CD14-positive monocyte (primary cell): ENCODE data around the gene NPRL2. TPM values are rescaled to one million over a fixed set of nuclear protein-coding genes. Genes with fewer than 3 reads are reported as not detected.

Source experiments
- DNase-seq, 3 donors: peaks; one replicate each; pipeline ENCODE4 v3.0.0-alpha.2; 2011 to 2022
- H2AFZ ChIP-seq: 2 replicates; pipeline ENCODE4 v1.6.0; 2012; ENCODE audit warnings: mild to moderate bottlenecking, low read depth, low read length, inconsistent platforms; ENCODE audit not compliant: insufficient read depth, poor library complexity, severe bottlenecking
- H3K27ac ChIP-seq, 2 donors: 1 replicate in 1 of 2; 2 replicates in 1 of 2; pipeline ENCODE4 v1.5.1; 2012 to 2013; ENCODE audit warnings: low read length in 2 of 2, control low read depth in 1 of 2, inconsistent platforms in 1 of 2, low read depth in 1 of 2, mild to moderate bottlenecking in 1 of 2
- H3K27me3 ChIP-seq, 2 donors: one replicate each; pipeline versions ENCODE4 v1.6.0 to v1.6.1; 2011 to 2013; ENCODE audit warnings: low read length in 2 of 2; ENCODE audit not compliant: control insufficient read depth in 2 of 2, insufficient read depth in 2 of 2
- H3K36me3 ChIP-seq, 2 donors: replicated peaks in 1 of 2; 1 replicate in 1 of 2; 2 replicates in 1 of 2; pipeline versions ENCODE4 v1.5.1 to v1.6.1; 2012 to 2013; ENCODE audit warnings: low read length in 2 of 2, control low read depth in 1 of 2, inconsistent platforms in 1 of 2, mild to moderate bottlenecking in 1 of 2; ENCODE audit not compliant: insufficient read depth in 2 of 2, control insufficient read depth in 1 of 2
- H3K4me1 ChIP-seq, 2 donors: 1 replicate in 1 of 2; 2 replicates in 1 of 2; pipeline versions ENCODE4 v1.5.1 to v1.6.1; 2012 to 2013; ENCODE audit warnings: low read length in 2 of 2, control low read depth in 1 of 2, inconsistent platforms in 1 of 2, mild to moderate bottlenecking in 1 of 2, moderate library complexity in 1 of 2; ENCODE audit not compliant: insufficient read depth in 2 of 2, control insufficient read depth in 1 of 2
- H3K4me2 ChIP-seq: replicated peaks from 2 replicates; pipeline ENCODE3; 2012; ENCODE audit warnings: low read length, moderate library complexity, mild to moderate bottlenecking; ENCODE audit not compliant: poor library complexity, severe bottlenecking; ENCODE audit errors: extremely low read depth
- H3K4me3 ChIP-seq, 3 experiments: fragments of 200-600 bp in 1 of 3; sonication (generic) in 1 of 3; replicated peaks in 1 of 3; 1 replicate in 2 of 3; 2 replicates in 1 of 3; pipeline ENCODE4 v1.5.1; 2011 to 2013; ENCODE audit warnings: low read length in 3 of 3, mild to moderate bottlenecking in 3 of 3, control low read depth in 2 of 3, low read depth in 2 of 3, inconsistent platforms in 1 of 3, moderate library complexity in 1 of 3
- H3K79me2 ChIP-seq: 2 replicates; pipeline ENCODE4 v1.6.0; 2012; ENCODE audit warnings: mild to moderate bottlenecking, control low read depth, inconsistent platforms, low read length, moderate library complexity; ENCODE audit not compliant: insufficient read depth
- H3K9ac ChIP-seq: 2 replicates; pipeline ENCODE4 v1.6.0; 2017; ENCODE audit warnings: low read length, mild to moderate bottlenecking; ENCODE audit not compliant: insufficient read depth, poor library complexity, severe bottlenecking
- H3K9me3 ChIP-seq, 2 donors: replicated peaks in 1 of 2; 1 replicate in 1 of 2; 2 replicates in 1 of 2; pipeline versions ENCODE4 v1.5.1 to v1.6.1; 2012 to 2013; ENCODE audit warnings: low read length in 2 of 2, control low read depth in 1 of 2; ENCODE audit not compliant: control insufficient read depth in 1 of 2, insufficient read depth in 1 of 2
- H4K20me1 ChIP-seq: 2 replicates; pipeline ENCODE4 v1.6.0; 2012; ENCODE audit warnings: mild to moderate bottlenecking, low read length, control low read depth, moderate library complexity; ENCODE audit not compliant: insufficient read depth
- H3K27ac Mint-ChIP-seq, 7 donors: one replicate each; pipeline ENCODE4 v1.8.0; 2020; ENCODE audit warnings: mild to moderate bottlenecking in 7 of 7, mixed read lengths in 7 of 7, moderate library complexity in 6 of 7, inconsistent platforms in 2 of 7
- H3K27me3 Mint-ChIP-seq, 3 donors: one replicate each; pipeline ENCODE4 v1.8.0; 2021 to 2022; ENCODE audit warnings: low read depth in 3 of 3, mild to moderate bottlenecking in 3 of 3, mixed read lengths in 3 of 3, moderate library complexity in 3 of 3, inconsistent platforms in 1 of 3
- H3K36me3 Mint-ChIP-seq, 2 donors: one replicate each; pipeline ENCODE4 v1.8.0; 2020; ENCODE audit warnings: mixed read lengths in 2 of 2, inconsistent platforms in 1 of 2, mild to moderate bottlenecking in 1 of 2
- H3K4me1 Mint-ChIP-seq: one replicate; pipeline ENCODE4 v1.8.0; 2020; ENCODE audit warnings: mild to moderate bottlenecking, mixed read lengths
- H3K4me3 Mint-ChIP-seq, 2 donors: one replicate each; pipeline ENCODE4 v1.8.0; 2020; ENCODE audit warnings: mild to moderate bottlenecking in 2 of 2, mixed read lengths in 2 of 2, moderate library complexity in 1 of 2
- H3K9me3 Mint-ChIP-seq, 7 donors: one replicate each; pipeline ENCODE4 v1.8.0; 2020 to 2022; ENCODE audit warnings: mixed read lengths in 7 of 7, mild to moderate bottlenecking in 6 of 7, moderate library complexity in 6 of 7, inconsistent platforms in 2 of 7
- WGBS: methylation state at CpG from one replicate; pipeline ENCODE4 v1.1.5; 2013; ENCODE audit warnings: missing lambda C conversion rate; ENCODE audit not compliant: insufficient coverage; 5-methylcytosine and 5-hydroxymethylcytosine counted together
- intact Hi-C, 2 donors: fragments of 100-400 bp; cut with micrococcal nuclease; formaldehyde crosslinking; loops; one replicate each; pipeline versions ENCODE4 v1.15.0 to v1.15.1; 2023
- polyA plus RNA-seq, 3 donors: library from polyadenylated mRNA; depleted of rRNA in 1 of 3; unstranded in 2 of 3; stranded (reverse) in 1 of 3; fragments of 300-500 nt in 2 of 3; fragments of >200 nt in 1 of 3; fragmentation: Illumina TruSeq in 2 of 3; gene quantifications; 1 replicate in 2 of 3; 2 replicates in 1 of 3; pipeline ENCODE4 v1.2.3, GENCODE V29; 2012 to 2021
- TF ChIP-seq, protein P1 (sequence below): fragments of 200-600 bp; IDR thresholded peaks from one replicate; pipeline ENCODE4 v1.8.0; 2022; ENCODE audit warnings: antibody characterized with exemption, mild to moderate bottlenecking

NPRL2 gene
- polyA plus RNA-seq, 3 donors = 20.9 to 37.9 (median 23.5) TPM

DNA sequence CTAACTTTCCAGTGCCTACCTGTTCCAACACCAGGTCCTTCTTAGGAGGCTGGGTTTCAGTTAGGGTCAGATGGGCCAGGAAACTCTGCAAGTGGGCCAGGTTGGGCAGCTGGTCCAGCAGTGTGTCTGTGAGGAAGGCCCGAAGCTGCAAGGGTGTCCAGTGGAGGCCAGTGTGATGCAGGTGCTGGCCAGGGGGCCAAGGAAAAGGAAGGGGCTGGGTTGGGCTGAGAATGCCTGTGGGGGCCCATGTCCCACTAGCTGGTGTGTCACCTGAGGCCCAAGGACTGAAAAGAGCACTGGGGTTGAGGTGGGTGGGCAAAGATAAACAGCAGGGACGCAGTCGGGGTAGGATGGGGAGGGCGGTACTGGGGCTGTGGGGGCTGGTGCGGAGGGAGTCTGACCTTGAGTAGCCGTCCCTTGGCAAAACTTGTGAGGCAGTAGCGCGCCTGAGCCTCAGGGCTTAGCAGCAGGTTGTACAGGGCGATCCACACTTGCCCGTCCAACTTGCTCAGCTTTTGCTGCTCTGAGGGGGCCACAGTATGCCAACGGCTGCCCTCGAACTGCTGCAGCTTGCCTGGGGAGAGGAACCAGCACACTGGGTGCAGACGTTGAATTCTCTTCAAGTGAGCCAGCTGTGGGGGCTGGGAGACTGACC is 8.5 kb downstream of the NPRL2 start:
- Histone ChIP-seq H3K36me3 (no peaks in the 10 kb centered on the region), H3K9ac (peak overlapping the region; percentile 94), H3K4me1 (peaks cover 58 to 91% of the 10 kb centered on the region in 2 donors), H3K9me3 (no peaks in the 10 kb centered on the region), H3K4me2 (peak overlapping the region; percentile 95), H2AFZ (no peak overlapping the region), H3K27ac (peak overlapping the region; percentile 91 to 98), H3K4me3 (peak overlapping the region in 2 of 3 experiments; percentile 83 to 94), H3K79me2 (peaks cover 55% of the 10 kb centered on the region), H4K20me1 (peaks cover 7% of the 10 kb centered on the region), H3K27me3 (no peaks in the 10 kb centered on the region)
- H3K27me3 Mint-ChIP-seq = no peaks in the 10 kb centered on the region
- TF ChIP-seq, protein P1, sequence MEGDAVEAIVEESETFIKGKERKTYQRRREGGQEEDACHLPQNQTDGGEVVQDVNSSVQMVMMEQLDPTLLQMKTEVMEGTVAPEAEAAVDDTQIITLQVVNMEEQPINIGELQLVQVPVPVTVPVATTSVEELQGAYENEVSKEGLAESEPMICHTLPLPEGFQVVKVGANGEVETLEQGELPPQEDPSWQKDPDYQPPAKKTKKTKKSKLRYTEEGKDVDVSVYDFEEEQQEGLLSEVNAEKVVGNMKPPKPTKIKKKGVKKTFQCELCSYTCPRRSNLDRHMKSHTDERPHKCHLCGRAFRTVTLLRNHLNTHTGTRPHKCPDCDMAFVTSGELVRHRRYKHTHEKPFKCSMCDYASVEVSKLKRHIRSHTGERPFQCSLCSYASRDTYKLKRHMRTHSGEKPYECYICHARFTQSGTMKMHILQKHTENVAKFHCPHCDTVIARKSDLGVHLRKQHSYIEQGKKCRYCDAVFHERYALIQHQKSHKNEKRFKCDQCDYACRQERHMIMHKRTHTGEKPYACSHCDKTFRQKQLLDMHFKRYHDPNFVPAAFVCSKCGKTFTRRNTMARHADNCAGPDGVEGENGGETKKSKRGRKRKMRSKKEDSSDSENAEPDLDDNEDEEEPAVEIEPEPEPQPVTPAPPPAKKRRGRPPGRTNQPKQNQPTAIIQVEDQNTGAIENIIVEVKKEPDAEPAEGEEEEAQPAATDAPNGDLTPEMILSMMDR = no peak
- peak overlapping the region in 1 of 2 donors; percentile 88 for H3K4me3 Mint-ChIP-seq
- intact Hi-C loops = no loop called here
- 73% methylated on average over 13 of the region's 13 CpGs for WGBS
- peaks cover 69% of the 10 kb centered on the region for H3K4me1 Mint-ChIP-seq
- H3K9me3 Mint-ChIP-seq = no peaks in the 10 kb centered on the region
- peaks cover 5 to 7% of the 10 kb centered on the region in 2 donors for H3K36me3 Mint-ChIP-seq
- peak overlapping the region in 2 of 7 donors; percentile 25 to 75 for H3K27ac Mint-ChIP-seq
- no peak for DNase-seq

DNA sequence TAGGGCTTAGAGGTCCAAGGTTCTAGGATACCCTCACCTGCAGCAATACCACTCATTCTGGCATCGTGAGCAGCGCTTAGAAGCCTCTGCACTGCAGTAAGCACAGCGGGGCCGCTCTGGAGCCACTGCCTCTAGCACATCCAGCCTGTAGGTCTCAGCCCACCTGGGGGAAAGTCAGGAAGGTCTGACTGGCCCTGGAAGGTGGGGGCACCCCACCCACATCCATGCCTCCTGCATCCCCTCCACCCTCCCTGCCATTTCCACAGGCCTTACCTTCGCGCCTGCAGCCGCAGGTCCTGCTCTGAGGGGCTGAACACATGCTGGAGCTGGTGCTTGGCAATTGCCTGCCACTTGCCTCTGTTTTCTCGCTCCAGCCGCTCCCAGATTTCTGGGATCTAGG is 9.0 kb downstream of the NPRL2 start:
- Histone ChIP-seq H3K9ac (peak overlapping the region; percentile 94), H3K27ac (peak overlapping the region; percentile 91 to 98), H3K27me3 (no peaks in the 10 kb centered on the region), H3K4me3 (peak overlapping the region; percentile 50 to 94 (median 83)), H3K79me2 (peaks cover 61% of the 10 kb centered on the region), H2AFZ (peak overlapping the region; percentile 77), H3K4me2 (peak overlapping the region; percentile 95), H4K20me1 (peaks cover 13% of the 10 kb centered on the region), H3K4me1 (peaks cover 59 to 92% of the 10 kb centered on the region in 2 donors), H3K36me3 (peaks cover 0 to 2% of the 10 kb centered on the region in 2 donors), H3K9me3 (no peaks in the 10 kb centered on the region)
- TF ChIP-seq, protein P1 = no peak
- 95% methylated on average over 5 of the region's 9 CpGs for WGBS
- H3K9me3 Mint-ChIP-seq = no peaks in the 10 kb centered on the region
- no peaks in the 10 kb centered on the region for H3K27me3 Mint-ChIP-seq
- H3K4me1 Mint-ChIP-seq = peaks cover 69% of the 10 kb centered on the region
- no peak for DNase-seq
- peak overlapping the region in 5 of 7 donors; percentile 91 to 96 (median 94) for H3K27ac Mint-ChIP-seq
- intact Hi-C loops = no loop called here
- H3K4me3 Mint-ChIP-seq = peak overlapping the region; percentile 79 to 88
- H3K36me3 Mint-ChIP-seq = peaks cover 7 to 9% of the 10 kb centered on the region in 2 donors
